Measurements from ENCODE around the gene CLMN. TPM values are rescaled to one million over a fixed set of nuclear protein-coding genes. Genes with fewer than 3 reads are reported as not detected.

CLMN gene
- total and polyA plus RNA-seq, 2 experiments from 2014 or later = 3.2 to 5.7 TPM

GRCh38 chr14:95341564-95341963 lies 21.9 kb upstream of the CLMN start:
- Mint-ChIP-seq H3K4me3 (no peak overlapping the region), H3K4me1 (no peaks in the 10 kb centered on the region; the same call in 1 of the 3 replicates)
- DNase-seq (ENCODE audit: low spot score) = no peak

More at GRCh38 chr14:95341564-95341963, 21.9 kb upstream of the CLMN start:
- Histone ChIP-seq H3K4me2 (no peak overlapping the region), H3K4me3 (no peak overlapping the region), H3K27ac (ENCODE audit: low read depth) (no peak overlapping the region), H4K20me1 (replicated peaks; ENCODE audit: insufficient read depth) (no peaks in the 10 kb centered on the region), H3K27me3 (ENCODE audit: insufficient read depth) (no peaks in the 10 kb centered on the region), H3F3A (replicated peaks; ENCODE audit: low read depth) (no peaks in the 10 kb centered on the region), H3K79me2 (replicated peaks; ENCODE audit: insufficient read depth) (no peaks in the 10 kb centered on the region), H3K4me1 (ENCODE audit: insufficient read depth) (no peaks in the 10 kb centered on the region), H2AFZ (no peak overlapping the region), H3K36me3 (ENCODE audit: insufficient read depth) (no peaks in the 10 kb centered on the region), H3K9me2 (ENCODE audit: insufficient read depth) (no peaks in the 10 kb centered on the region)
- no peak overlapping the region for H3K27ac Mint-ChIP-seq
- ATAC-seq = no peak
- H3K27me3 Mint-ChIP-seq (ENCODE audit: insufficient read depth, low read depth, poor library complexity) = peaks cover 8% of the 10 kb centered on the region
- no peaks in the 10 kb centered on the region for H3K9me3 Mint-ChIP-seq
- TF ChIP-seq POLR2AphosphoS5 (IDR thresholded peaks at IDR 0.05; ENCODE audit: low read depth) (no peak), ZNF462 (CRISPR knock-in tag; IDR thresholded peaks at IDR 0.05) (no peak), ZNF114 (CRISPR knock-in tag; IDR thresholded peaks at IDR 0.05) (no peak), CTCF (conservative IDR thresholded peaks at IDR 0.05; ENCODE audit: low read depth in 2 of 2) (no peak), CREB1 (CRISPR knock-in tag; IDR thresholded peaks at IDR 0.05; ENCODE audit: low read depth) (no peak), NANOG (IDR thresholded peaks at IDR 0.05; ENCODE audit: borderline replicate concordance) (no peak), ZNF331 (CRISPR knock-in tag; IDR thresholded peaks at IDR 0.05; ENCODE audit: low read depth) (no peak)
- H3K36me3 Mint-ChIP-seq (ENCODE audit: low read depth) = no peaks in the 10 kb centered on the region; the same call in 2 of the 3 replicates
